NK-92 treated with Interleukin-12 subunit alpha and Interleukin-12 subunit beta, amount 100 ng/mL, for 24 hours (cell line): Measurements from ENCODE around the gene WASHC4.

Experiments
- DNase-seq: peaks from one replicate; lab custom pipeline; 2025; lab: John Stamatoyannopoulos, UW

The WASHC4 gene

GRCh38 chr12:105107494-105108371 lies at the start of gene WASHC4:
WASHC4 (plus strand) TSS chr12:105107731; CDS start chr12:105107801, 70 bp downstream.
- peak; percentile 91 for DNase-seq

- no peak for DNase-seq
Observed at GRCh38 chr12:105060715-105061378, 46.7 kb upstream of the WASHC4 start.

- DNase-seq, result no peak
Observed at GRCh38 chr12:105064564-105065178, 42.9 kb upstream of the WASHC4 start.

- no peak for DNase-seq
Observed at GRCh38 chr12:105067511-105068031, 40.0 kb upstream of the WASHC4 start.

- DNase-seq, result no peak
Observed at GRCh38 chr12:105069936-105070702, 37.4 kb upstream of the WASHC4 start.

GRCh38 chr12:105071981-105072380 lies 35.5 kb upstream of the WASHC4 start:
- no peak for DNase-seq

- DNase-seq, result no peak
Observed at GRCh38 chr12:105072888-105073488, 34.5 kb upstream of the WASHC4 start.

GRCh38 chr12:105076098-105076497 lies 31.4 kb upstream of the WASHC4 start:
- DNase-seq, result no peak

- DNase-seq, result no peak
Observed at GRCh38 chr12:105076913-105077312, 30.6 kb upstream of the WASHC4 start.

- no peak for DNase-seq
Observed at GRCh38 chr12:105077435-105077834, 30.1 kb upstream of the WASHC4 start.

- no peak for DNase-seq
Observed at GRCh38 chr12:105078712-105079570, 28.6 kb upstream of the WASHC4 start.

- DNase-seq, result no peak
Observed at GRCh38 chr12:105083031-105083430, 24.5 kb upstream of the WASHC4 start.

- DNase-seq, result no peak
Observed at GRCh38 chr12:105083551-105084105, 23.9 kb upstream of the WASHC4 start.

- DNase-seq, result no peak
Observed at GRCh38 chr12:105084251-105085250, 23.0 kb upstream of the WASHC4 start, which contains the start of gene ALDH1L2. ALDH1L2 (minus strand) TSS chr12:105084458; CDS start chr12:105084436, 22 bp downstream.

GRCh38 chr12:105085501-105085900 lies 22.0 kb upstream of the WASHC4 start:
- DNase-seq, result no peak

- DNase-seq, result no peak
Observed at GRCh38 chr12:105089817-105090216, 17.7 kb upstream of the WASHC4 start.

GRCh38 chr12:105090361-105090760 lies 17.2 kb upstream of the WASHC4 start:
- DNase-seq, result no peak

GRCh38 chr12:105091476-105092206 lies 15.9 kb upstream of the WASHC4 start:
- DNase-seq, result no peak
